Fibroblast of skin of left biceps (primary cell): ENCODE results near the gene ZNF569.
"Not testable (repeated sequence)": the region's sequence is repeated elsewhere in the genome, so short reads cannot be mapped to it uniquely, and the experiment has no call there.

Experiments
- DNase-seq, 2 experiments: peaks; one replicate each; pipeline ENCODE4 v3.0.0-alpha.2; 2013; ENCODE audit warnings: low read depth in 2 of 2

ZNF569 gene

DNA sequence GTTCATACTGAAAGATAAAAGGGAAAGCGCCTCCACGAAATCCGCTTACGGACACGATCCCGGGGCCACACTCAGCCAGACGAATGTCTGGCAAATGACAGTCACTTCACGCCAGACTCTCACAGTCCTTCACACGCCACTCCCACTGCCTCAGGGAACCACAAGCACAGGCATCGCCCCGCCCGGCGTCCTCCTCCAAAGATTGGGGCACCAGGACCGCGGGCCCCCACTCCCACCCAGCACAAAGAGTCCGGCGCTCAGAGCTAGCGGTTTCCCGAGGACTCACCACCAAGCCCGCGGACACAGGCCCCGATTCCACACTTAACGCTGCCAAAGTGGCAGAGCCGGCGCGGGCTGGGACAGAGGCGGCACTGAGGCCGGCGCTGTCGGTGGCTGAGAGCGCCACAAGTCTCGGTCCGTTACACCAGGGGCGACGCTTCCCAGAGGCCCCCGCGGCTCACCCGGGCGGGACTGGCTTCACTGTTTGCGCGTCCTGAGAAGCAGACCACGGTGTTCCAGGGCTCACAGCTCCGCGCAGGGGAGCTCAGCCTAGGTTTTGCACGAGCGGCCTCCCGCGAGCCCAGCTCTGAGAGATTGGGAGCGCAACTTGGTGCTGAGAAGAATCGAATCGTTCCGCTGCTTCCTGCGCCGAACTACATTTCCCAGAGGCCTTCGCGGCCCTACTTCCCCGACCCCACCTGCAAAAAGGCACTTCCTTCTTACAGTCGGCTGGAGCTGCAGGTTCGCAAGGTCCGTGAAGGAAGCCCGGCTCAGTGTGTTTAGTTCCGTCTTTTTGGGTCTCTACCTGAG is at the start of gene ZNF569:
Gene ZNF569 (minus strand): TSS at position 647 of the 810 bp plus-strand sequence. CDS start 22,523 bp downstream, outside the sequence.
- DNase-seq = peak; percentile 80 to 85

GRCh38 chr19:37513397-37513796 is 46.2 kb upstream of the ZNF569 start:
- DNase-seq = no peak

- DNase-seq = no peak
Measured at GRCh38 chr19:37511821-37512220, 44.6 kb upstream of the ZNF569 start.

- no peak for DNase-seq
Measured at GRCh38 chr19:37511186-37511585, 43.9 kb upstream of the ZNF569 start.

GRCh38 chr19:37507167-37507464 is 39.9 kb upstream of the ZNF569 start:
- no peak for DNase-seq

GRCh38 chr19:37506387-37507166 is 39.3 kb upstream of the ZNF569 start, which contains the start of gene ZNF793:
Gene ZNF793, plus strand, starts transcription at chr19:37506939. Its CDS starts 16,501 bp downstream, at chr19:37523440.
- DNase-seq = peak; percentile 42 to 43

DNA sequence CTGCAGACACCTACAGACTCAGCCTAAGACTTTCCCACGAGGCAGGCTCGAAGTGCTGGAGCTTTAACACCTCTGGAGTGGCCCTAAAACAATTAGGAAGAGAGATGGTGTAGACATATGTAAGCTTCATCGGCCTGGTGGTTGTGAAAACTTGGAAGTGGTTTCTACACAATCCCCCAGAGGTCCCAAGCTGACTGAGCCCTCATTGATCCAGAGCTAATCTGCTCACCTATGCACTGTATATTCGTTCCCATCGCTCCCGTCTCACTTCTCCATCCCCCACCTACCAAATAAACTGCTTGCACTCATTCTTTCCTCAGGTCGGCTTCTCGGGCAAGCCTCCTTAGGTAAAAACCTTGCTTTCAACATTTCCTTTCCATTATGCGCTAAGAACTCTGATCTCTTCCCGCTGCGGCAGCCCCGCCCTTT is 38.7 kb upstream of the ZNF569 start:
- DNase-seq = no peak

DNA sequence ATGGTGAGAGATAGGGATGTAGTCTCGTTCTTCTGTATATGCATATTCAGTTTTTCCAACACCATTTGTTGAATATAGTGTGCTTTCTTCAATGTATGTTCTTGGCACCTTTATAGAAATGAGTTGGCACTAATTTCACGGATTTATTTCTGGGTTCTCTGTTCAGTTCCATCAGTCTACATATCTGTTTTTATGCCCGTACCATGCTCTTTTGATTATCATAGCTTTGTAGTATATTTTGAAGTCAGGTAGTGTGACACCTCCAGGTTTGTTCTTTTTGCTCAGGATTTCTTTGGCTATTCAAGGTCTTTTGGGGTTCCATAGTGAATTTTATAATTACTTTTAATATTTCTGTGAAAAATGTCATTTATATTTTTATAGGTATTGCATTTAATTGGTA is 25.0 kb upstream of the ZNF569 start:
- DNase-seq = no peak

- no peak for DNase-seq
Measured at GRCh38 chr19:37484406-37485168, 17.3 kb upstream of the ZNF569 start.

GRCh38 chr19:37472165-37472564 is 4.9 kb upstream of the ZNF569 start:
- DNase-seq = no peak

DNA sequence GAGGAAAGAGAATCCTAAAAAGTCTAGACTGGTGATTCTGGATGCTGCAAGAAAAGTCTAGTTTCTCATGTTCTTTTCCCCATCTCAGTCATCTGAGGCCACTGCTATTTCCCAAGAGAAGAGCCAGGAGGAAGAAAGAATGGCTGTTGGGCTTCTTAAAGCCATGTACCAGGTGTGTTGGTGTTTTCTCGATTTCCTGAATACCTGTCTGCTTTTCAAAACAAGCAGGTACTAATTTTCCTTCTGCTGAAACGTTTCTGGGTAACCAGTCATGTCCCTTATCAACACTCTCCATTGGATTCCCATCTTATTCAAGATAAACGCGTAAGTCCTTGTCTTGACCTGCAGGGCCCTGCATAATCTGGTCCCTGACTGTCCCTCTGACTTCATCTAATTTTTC is 3.0 kb upstream of the ZNF569 start:
- no peak for DNase-seq

GRCh38 chr19:37468961-37469777 is 1.9 kb upstream of the ZNF569 start, which contains the start of gene ZNF570:
Gene ZNF570, plus strand, starts transcription at chr19:37469356. Its CDS starts 999 bp downstream, at chr19:37470355.
- peak; percentile 64 to 73 for DNase-seq

DNA sequence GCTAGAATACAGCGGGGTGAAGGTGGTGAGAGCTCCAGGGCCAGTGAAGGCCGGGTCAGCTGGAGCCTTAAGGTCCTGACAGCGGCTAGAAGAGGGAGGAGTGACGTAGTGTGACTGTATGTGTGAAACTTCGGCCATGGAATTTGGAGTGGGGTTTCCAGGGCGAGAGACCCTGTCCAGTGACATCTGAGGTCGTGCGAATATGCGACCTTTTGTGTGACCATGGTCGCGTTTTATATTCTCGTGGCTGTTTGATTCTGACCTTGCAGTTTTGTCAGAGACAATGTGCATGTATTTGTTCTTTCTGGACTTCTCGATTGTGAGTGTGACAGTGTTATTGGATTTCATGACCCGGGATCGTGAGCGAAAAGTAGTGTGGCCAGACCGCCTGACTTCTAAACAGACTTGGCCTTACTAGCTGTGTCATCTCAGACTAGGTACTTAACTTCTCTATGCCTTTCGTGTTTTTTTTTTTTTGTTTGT is 405 bp upstream of the ZNF569 start:
- no peak for DNase-seq

GRCh38 chr19:37466277-37466797 is 907 bp downstream of the ZNF569 start:
- DNase-seq = no peak

DNA sequence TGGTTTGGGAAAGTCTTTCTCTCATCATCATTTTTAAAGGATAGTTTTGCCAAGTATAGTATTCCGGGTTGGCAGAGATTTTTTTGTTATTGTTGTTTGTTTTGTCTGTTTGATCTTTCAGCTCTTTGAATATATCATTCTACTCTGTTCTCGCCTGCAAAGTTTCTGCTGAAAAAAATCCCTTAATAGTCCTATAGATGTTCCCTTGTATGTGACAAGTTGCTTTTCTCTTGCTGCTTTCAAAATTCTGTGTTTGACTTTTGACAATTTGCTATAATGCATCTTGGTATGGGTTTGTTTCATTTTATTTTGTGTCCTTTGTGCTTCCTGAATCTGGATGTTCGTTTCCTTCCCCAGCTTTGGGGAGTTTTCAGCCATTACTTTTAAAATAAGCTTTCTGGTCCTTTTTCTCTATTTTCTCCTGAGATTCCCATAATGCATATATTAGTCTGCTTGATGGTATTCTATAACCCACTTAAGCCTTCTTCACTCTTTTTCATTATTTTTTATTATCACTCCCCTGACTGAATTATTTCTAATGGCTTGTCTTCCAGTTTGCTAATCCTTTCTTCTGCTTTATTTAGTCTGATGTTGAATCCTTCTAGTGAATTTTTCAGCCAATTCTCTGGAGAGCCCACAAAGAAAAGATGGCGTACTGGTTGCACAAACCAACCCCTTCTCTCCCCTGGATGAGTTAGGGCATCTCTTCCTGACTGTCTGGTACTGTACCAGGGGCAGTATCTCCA is 14.6 kb downstream of the ZNF569 start:
- no peak for DNase-seq

- DNase-seq = no peak
Measured at GRCh38 chr19:37413313-37414084, 53.7 kb downstream of the ZNF569 start.

DNA sequence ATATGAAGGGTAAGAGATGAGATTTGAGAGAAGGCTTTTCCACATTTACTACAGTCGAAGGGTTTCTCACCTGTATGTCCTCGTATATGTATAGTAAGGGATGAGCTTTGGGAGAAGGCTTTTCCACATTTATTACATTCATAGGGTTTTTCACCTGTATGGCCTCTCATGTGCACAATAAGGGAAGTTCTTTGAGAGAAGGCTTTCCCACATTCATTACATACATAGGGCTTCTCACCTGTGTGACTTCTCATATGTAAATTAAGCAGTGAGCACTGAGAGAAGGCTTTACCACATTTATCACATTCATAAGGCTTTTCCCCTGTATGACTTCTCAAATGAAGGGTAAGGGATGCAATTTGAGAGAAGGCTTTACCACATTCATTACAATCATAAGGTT is 54.5 kb downstream of the ZNF569 start:
- DNase-seq = no peak

GRCh38 chr19:37406140-37406846 is 61.0 kb downstream of the ZNF569 start:
- not testable (repeated sequence) for DNase-seq

GRCh38 chr19:37403403-37403802 is 63.8 kb downstream of the ZNF569 start:
- no peak for DNase-seq
